CD4-positive, CD25-positive, alpha-beta regulatory T cell (primary cell): ENCODE results near the gene USP54. TPM values are rescaled to one million over a fixed set of nuclear protein-coding genes. Genes with fewer than 3 reads are reported as not detected.

Source experiments
- ATAC-seq, 2 donors: fragments of 150-1000 bp; cut with Tn5 transposase; one replicate each; pipeline ENCODE4 v1.10.0; 2021; ENCODE audit warnings: low read depth in 2 of 2, moderate number of reproducible peaks in 2 of 2, moderate library complexity in 1 of 2
- DNase-seq, 3 donors: peaks; one replicate each; pipeline versions ENCODE4 v3.0.0 to v3.0.0-alpha.2; 2012 to 2022; ENCODE audit warnings: mixed read lengths in 1 of 3
- H3K27ac ChIP-seq: one replicate; pipeline ENCODE4 v1.7.0; 2013; ENCODE audit warnings: mild to moderate bottlenecking, low read length; ENCODE audit not compliant: insufficient read depth, poor library complexity, severe bottlenecking
- H3K27me3 ChIP-seq: one replicate; pipeline ENCODE4 v1.7.0; 2013; ENCODE audit warnings: low read length; ENCODE audit not compliant: control insufficient read depth, insufficient read depth
- H3K36me3 ChIP-seq: one replicate; pipeline ENCODE4 v1.7.0; 2013; ENCODE audit warnings: mild to moderate bottlenecking, low read length, moderate library complexity; ENCODE audit not compliant: control insufficient read depth, insufficient read depth
- H3K4me1 ChIP-seq: 2 replicates; pipeline ENCODE4 v1.7.0; 2013; ENCODE audit warnings: mild to moderate bottlenecking, low read length; ENCODE audit not compliant: insufficient read depth, control insufficient read depth, poor library complexity, severe bottlenecking
- H3K4me3 ChIP-seq: one replicate; pipeline ENCODE4 v1.7.0; 2013; ENCODE audit warnings: low read depth, mild to moderate bottlenecking, low read length, moderate library complexity
- H3K9me3 ChIP-seq, 2 experiments: 1 replicate in 1 of 2; 2 replicates in 1 of 2; pipeline ENCODE4 v1.7.0; 2013; ENCODE audit warnings: low read length in 2 of 2, mild to moderate bottlenecking in 1 of 2, moderate library complexity in 1 of 2; ENCODE audit not compliant: control insufficient read depth in 2 of 2
- H3K27ac Mint-ChIP-seq, 3 donors: one replicate each; pipeline ENCODE4 v1.8.0; 2020 to 2022; ENCODE audit warnings: mild to moderate bottlenecking in 3 of 3, mixed read lengths in 3 of 3, moderate library complexity in 2 of 3
- H3K27me3 Mint-ChIP-seq: one replicate; pipeline ENCODE4 v1.8.0; 2022; ENCODE audit warnings: mild to moderate bottlenecking, mixed read lengths
- H3K36me3 Mint-ChIP-seq: one replicate; pipeline ENCODE4 v1.8.0; 2020; ENCODE audit warnings: mixed read lengths
- H3K4me1 Mint-ChIP-seq, 4 donors: one replicate each; pipeline ENCODE4 v1.8.0; 2020 to 2022; ENCODE audit warnings: mixed read lengths in 4 of 4, mild to moderate bottlenecking in 1 of 4
- H3K4me3 Mint-ChIP-seq, 4 donors: one replicate each; pipeline ENCODE4 v1.8.0; 2020 to 2022; ENCODE audit warnings: mild to moderate bottlenecking in 4 of 4, mixed read lengths in 4 of 4, moderate library complexity in 3 of 4
- H3K9me3 Mint-ChIP-seq, 7 donors: one replicate each; pipeline ENCODE4 v1.8.0; 2020 to 2022; ENCODE audit warnings: mixed read lengths in 7 of 7, mild to moderate bottlenecking in 3 of 7, moderate library complexity in 2 of 7
- polyA plus RNA-seq, 4 donors: library from polyadenylated mRNA; unstranded; fragments of 300-500 nt; fragmentation: Illumina TruSeq; gene quantifications; one replicate each; pipeline ENCODE4 v1.2.3, GENCODE V29; 2021
- total RNA-seq: library from RNA; stranded (reverse); gene quantifications from one replicate; pipeline ENCODE4 v1.2.3, GENCODE V29; 2022

Gene USP54
- total and polyA plus RNA-seq, 5 donors from 2014 or later: 0.84 to 4.2 (median 1.1) TPM

DNA sequence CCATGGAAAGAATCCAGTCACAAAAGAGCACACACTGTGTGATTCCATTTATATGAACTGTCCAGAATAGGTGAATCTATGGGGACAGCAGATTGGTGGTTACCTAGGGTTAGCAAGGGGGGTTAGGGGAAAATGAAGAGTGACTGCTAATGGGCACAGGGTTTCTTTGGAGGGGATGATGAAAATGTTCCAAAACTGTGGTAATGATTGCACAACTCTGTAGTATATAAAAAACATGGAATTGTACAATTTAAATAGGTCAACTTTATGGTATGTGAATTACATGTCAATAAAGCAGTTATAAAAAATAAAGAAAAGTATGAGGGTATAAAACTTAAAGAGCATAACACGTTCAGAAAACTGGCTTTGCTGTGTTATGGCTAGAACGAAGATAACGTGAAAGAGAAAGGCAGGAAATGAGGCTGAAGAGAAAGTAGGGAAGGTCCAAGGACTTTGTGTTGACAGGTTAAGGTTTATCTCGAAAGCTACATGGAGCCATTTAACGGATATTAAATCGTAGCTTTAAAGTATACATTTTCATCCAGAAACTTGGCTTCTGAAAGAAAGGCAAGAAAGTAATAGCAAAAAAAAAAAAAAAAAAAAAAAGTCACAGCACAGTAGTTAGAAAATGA lies 131.3 kb downstream of the USP54 start:
- H3K36me3 Mint-ChIP-seq: peaks cover 16% of the 10 kb centered on the region
- Histone ChIP-seq H3K27me3 (no peaks in the 10 kb centered on the region), H3K36me3 (peaks cover 13% of the 10 kb centered on the region), H3K4me1 (no peaks in the 10 kb centered on the region), H3K27ac (no peak overlapping the region), H3K4me3 (no peak overlapping the region), H3K9me3 (no peaks in the 10 kb centered on the region)
- DNase-seq: no peak
- H3K9me3 Mint-ChIP-seq: no peaks in the 10 kb centered on the region
- ATAC-seq: no peak
- no peak overlapping the region for H3K4me3 Mint-ChIP-seq
- peak overlapping the region in 2 of 3 donors; percentile 12 to 64 for H3K27ac Mint-ChIP-seq
- peaks cover 4 to 10% (median 10%) of the 10 kb centered on the region in 4 donors for H3K4me1 Mint-ChIP-seq
- H3K27me3 Mint-ChIP-seq: no peaks in the 10 kb centered on the region

DNA sequence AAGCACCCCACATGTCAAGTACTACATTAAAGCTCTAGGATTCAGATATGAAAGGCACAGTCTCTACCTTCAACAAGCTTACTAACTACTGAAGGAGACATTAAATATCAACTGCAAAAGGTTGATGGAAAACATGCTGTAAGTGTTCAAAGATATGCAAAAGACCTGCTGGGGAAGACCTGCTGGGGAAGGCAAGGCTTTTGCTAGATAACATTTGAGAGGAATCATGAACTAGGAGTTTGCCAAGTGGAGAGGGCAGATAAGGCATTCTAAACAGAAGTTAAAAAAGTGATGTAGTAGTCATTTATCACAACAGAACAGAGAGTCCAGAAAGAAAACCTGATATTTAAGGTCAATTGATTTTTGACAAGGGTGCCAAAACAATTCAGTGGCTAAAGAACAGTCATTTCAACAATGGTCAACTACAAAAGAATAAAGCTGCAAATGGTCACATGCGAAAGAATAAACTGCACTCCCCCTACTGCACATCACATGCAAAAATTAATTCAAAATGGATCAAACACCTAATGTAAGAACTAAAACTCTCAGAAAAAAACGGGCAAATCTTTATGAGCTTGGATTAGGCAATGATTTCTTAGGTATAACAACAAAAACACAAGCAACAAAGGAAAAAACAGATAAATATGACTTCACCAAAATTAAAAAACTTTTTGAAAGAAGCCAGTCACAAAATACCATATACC lies 134.8 kb downstream of the USP54 start:
- Histone ChIP-seq H3K4me3 (no peak overlapping the region), H3K4me1 (no peaks in the 10 kb centered on the region), H3K27ac (no peak overlapping the region), H3K9me3 (no peaks in the 10 kb centered on the region), H3K36me3 (peaks cover 16% of the 10 kb centered on the region), H3K27me3 (no peaks in the 10 kb centered on the region)
- Mint-ChIP-seq H3K27me3 (no peaks in the 10 kb centered on the region), H3K27ac (peak overlapping the region in 2 of 3 donors; percentile 2 to 66), H3K4me3 (no peak overlapping the region), H3K4me1 (peaks cover 0 to 10% (median 4%) of the 10 kb centered on the region in 4 donors), H3K9me3 (no peaks in the 10 kb centered on the region), H3K36me3 (peaks cover 16% of the 10 kb centered on the region)
- ATAC-seq (no peak), DNase-seq (no peak)

DNA sequence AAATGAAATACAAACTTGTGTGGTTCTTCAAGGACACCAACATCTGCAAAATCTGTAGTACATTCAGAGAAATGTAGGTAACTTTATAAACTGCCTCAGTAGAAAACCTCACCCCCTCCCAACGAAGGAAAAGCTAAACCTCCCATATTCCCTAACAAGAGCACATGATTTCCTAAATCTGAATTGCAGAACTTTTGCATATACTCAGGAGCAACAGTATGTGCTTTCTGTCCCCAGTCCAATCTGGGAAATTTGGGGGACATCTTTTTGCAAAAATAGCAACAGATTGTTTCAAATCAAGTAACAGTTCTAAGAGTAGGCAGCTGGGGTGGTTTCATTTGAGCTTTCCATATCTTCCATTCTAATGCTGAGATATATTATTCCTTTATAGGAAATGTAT lies 142.0 kb downstream of the USP54 start:
- no peaks in the 10 kb centered on the region for H3K9me3 ChIP-seq
- H3K4me3 Mint-ChIP-seq: no peak overlapping the region
- peaks cover 20% of the 10 kb centered on the region for H3K36me3 Mint-ChIP-seq
- no peak overlapping the region for H3K4me3 ChIP-seq
- H3K36me3 ChIP-seq: peaks cover 26% of the 10 kb centered on the region
- no peaks in the 10 kb centered on the region for H3K9me3 Mint-ChIP-seq
- H3K27ac Mint-ChIP-seq: no peak overlapping the region
- H3K27ac ChIP-seq: no peak overlapping the region
- H3K27me3 ChIP-seq: no peaks in the 10 kb centered on the region
- DNase-seq (no peak), ATAC-seq (no peak)
- no peaks in the 10 kb centered on the region for H3K4me1 ChIP-seq
- H3K27me3 Mint-ChIP-seq: no peaks in the 10 kb centered on the region
- peaks cover 0 to 20% (median 4%) of the 10 kb centered on the region in 4 donors for H3K4me1 Mint-ChIP-seq

DNA sequence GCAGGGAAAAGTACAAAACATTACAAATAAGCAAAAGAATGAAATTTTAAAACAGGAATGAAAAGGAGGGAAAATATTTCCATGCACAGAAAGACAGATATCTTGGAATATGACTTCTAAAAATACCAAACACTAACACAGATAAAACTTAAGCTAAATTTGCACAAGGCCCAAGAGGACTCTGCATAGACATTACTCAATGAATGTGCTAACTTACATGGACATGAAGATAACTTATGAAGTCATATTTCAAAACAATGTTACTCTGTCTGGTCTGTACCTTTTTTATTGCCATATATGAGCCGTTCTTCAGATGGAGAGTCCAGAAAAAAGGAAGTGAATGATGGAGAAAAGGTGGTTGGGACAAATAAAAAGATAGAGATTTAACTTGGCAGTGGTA lies 142.8 kb downstream of the USP54 start:
- Histone ChIP-seq H3K4me1 (no peaks in the 10 kb centered on the region), H3K27ac (no peak overlapping the region), H3K27me3 (no peaks in the 10 kb centered on the region), H3K36me3 (peaks cover 24% of the 10 kb centered on the region), H3K9me3 (no peaks in the 10 kb centered on the region), H3K4me3 (no peak overlapping the region)
- no peak for DNase-seq
- Mint-ChIP-seq H3K27me3 (no peaks in the 10 kb centered on the region), H3K36me3 (peaks cover 20% of the 10 kb centered on the region), H3K4me3 (no peak overlapping the region), H3K4me1 (peaks cover 0 to 20% (median 6%) of the 10 kb centered on the region in 4 donors), H3K9me3 (no peaks in the 10 kb centered on the region), H3K27ac (peak overlapping the region in 1 of 3 donors; percentile 3)
- no peak for ATAC-seq

Other genes starting within 250 kb of the USP54 start
- gene CFAP70, start 232.5 kb downstream of the USP54 start, total RNA-seq: 2.6 TPM
- gene CFAP70, start 232.5 kb downstream of the USP54 start, polyA plus RNA-seq: under 1 TPM in 2 of 4 donors, not detected in 2; 0.09 to 0.25 TPM
- 108 TPM for gene ANXA7, start 177.3 kb downstream of the USP54 start, total RNA-seq
- gene ANXA7, start 177.3 kb downstream of the USP54 start, polyA plus RNA-seq: 100 to 1,000 TPM; 233 to 325 (median 249) TPM
- 3.9 TPM for gene MSS51, start 157.8 kb downstream of the USP54 start, total RNA-seq
- gene MSS51, start 157.8 kb downstream of the USP54 start, polyA plus RNA-seq: under 1 TPM in 2 of 4 donors, not detected in 2; 0.13 to 0.14 TPM
- gene PPP3CB, start 95.3 kb downstream of the USP54 start, total RNA-seq: 42.4 TPM
- 10 to 100 TPM; 10.8 to 18.0 (median 11.0) TPM for gene PPP3CB, start 95.3 kb downstream of the USP54 start, polyA plus RNA-seq
- not detected for gene MYOZ1, start 50.1 kb upstream of the USP54 start, total RNA-seq
- not detected for gene MYOZ1, start 50.1 kb upstream of the USP54 start, polyA plus RNA-seq
- gene SYNPO2L, start 64.7 kb upstream of the USP54 start, total RNA-seq: not detected
- not detected for gene SYNPO2L, start 64.7 kb upstream of the USP54 start, polyA plus RNA-seq
- gene AGAP5, start 106.8 kb upstream of the USP54 start, total RNA-seq: 9.8 TPM
- under 1 TPM in 2 of 4 donors, not detected in 2; 0.07 to 0.18 TPM for gene AGAP5, start 106.8 kb upstream of the USP54 start, polyA plus RNA-seq
- gene SEC24C, start 153.0 kb upstream of the USP54 start, total RNA-seq: 78.2 TPM
- gene SEC24C, start 153.0 kb upstream of the USP54 start, polyA plus RNA-seq: 10 to 100 TPM; 30.2 to 39.3 (median 36.9) TPM
- gene CHCHD1, start 190.7 kb upstream of the USP54 start, total RNA-seq: 6.3 TPM
- gene CHCHD1, start 190.7 kb upstream of the USP54 start, polyA plus RNA-seq: 10 to 100 TPM; 63.6 to 79.3 (median 70.0) TPM
- 95.5 TPM for gene ZSWIM8, start 194.3 kb upstream of the USP54 start, total RNA-seq
- gene ZSWIM8, start 194.3 kb upstream of the USP54 start, polyA plus RNA-seq: 10 to 100 TPM in 3 of 4 donors, 1 to 10 TPM in 1; 6.0 to 14.9 (median 11.8) TPM
- 74.4 TPM for gene NDST2, start 220.3 kb upstream of the USP54 start, total RNA-seq
- 10 to 100 TPM; 20.6 to 28.5 (median 24.6) TPM for gene NDST2, start 220.3 kb upstream of the USP54 start, polyA plus RNA-seq